ENCODE results near the gene PWWP2A. TPM values are rescaled to one million over a fixed set of nuclear protein-coding genes. Genes with fewer than 3 reads are reported as not detected.
A peak's percentile ranks its signal among the peaks of the same experiment; 100 is the strongest.

The PWWP2A gene
- polyA plus RNA-seq (2011; rRNA removed), result 14.8 and 15.1 TPM in 2 replicates
- polyA minus RNA-seq (2011; rRNA and poly(A)+ RNA removed), result 12.3 and 14.6 TPM in 2 replicates

GRCh38 chr5:160119142-160119904, at the start of gene PWWP2A:
Gene PWWP2A (minus strand): TSS chr5:160119450. CDS start chr5:160119388, 62 bp downstream.
- Histone ChIP-seq H3K27ac (ENCODE audit: low read depth, low read length) (peak within 1 kb of the TSS; percentile 57), H3K27me3 (ENCODE audit: control insufficient read depth, insufficient read depth, low read length) (no peaks in the 10 kb centered on the region), H3K9me3 (ENCODE audit: control insufficient read depth, insufficient read depth, low read length) (no peaks in the 10 kb centered on the region), H3K4me3 (ENCODE audit: low read depth, low read length) (peak within 1 kb of the TSS; percentile 92)
- DNase-seq (ENCODE audit: low read depth, low spot score), result peak; percentile 100
- POLR2A ChIA-PET, result interaction anchor here (0.6 to 1.4 kb wide), 9 partner anchors 13 to 300 kb away, joined by 3 to 11 read pairs (median 3); no protein-coding TSS in a partner anchor
- no peak for TF ChIP-seq CTCF (IDR thresholded peaks at IDR 0.05; ENCODE audit: low read depth, low read length)
- CTCF ChIA-PET, result interaction anchor here (0.6 to 1.3 kb wide), 5 partner anchors 8 to 99 kb away, joined by 3 to 4 read pairs (median 4); no protein-coding TSS in a partner anchor

GRCh38 chr5:160167624-160168165, 48.4 kb upstream of the PWWP2A start:
- no peak for TF ChIP-seq CTCF (IDR thresholded peaks at IDR 0.05; ENCODE audit: low read depth, low read length)
- POLR2A ChIA-PET, result no interaction called here
- CTCF ChIA-PET, result interaction anchor here (1.0 kb wide), 1 partner anchor 31 kb away, joined by 3 read pairs; no protein-coding TSS in a partner anchor
- no peak overlapping the region for H3K27ac ChIP-seq (ENCODE audit: low read depth, low read length)
- no peak for DNase-seq (ENCODE audit: low read depth, low spot score)
- H3K9me3 ChIP-seq (ENCODE audit: control insufficient read depth, insufficient read depth, low read length), result no peaks in the 10 kb centered on the region
- H3K4me3 ChIP-seq (ENCODE audit: low read depth, low read length), result no peak overlapping the region
- H3K27me3 ChIP-seq (ENCODE audit: control insufficient read depth, insufficient read depth, low read length), result no peaks in the 10 kb centered on the region

- TF ChIP-seq CTCF (IDR thresholded peaks at IDR 0.05; ENCODE audit: low read depth, low read length), result no peak
- CTCF ChIA-PET, result no interaction called here
- Histone ChIP-seq H3K27me3 (ENCODE audit: control insufficient read depth, insufficient read depth, low read length) (no peaks in the 10 kb centered on the region), H3K27ac (ENCODE audit: low read depth, low read length) (peak overlapping the region; percentile 73), H3K4me3 (ENCODE audit: low read depth, low read length) (no peak overlapping the region), H3K9me3 (ENCODE audit: control insufficient read depth, insufficient read depth, low read length) (no peaks in the 10 kb centered on the region)
- POLR2A ChIA-PET, result no interaction called here
- DNase-seq (ENCODE audit: low read depth, low spot score), result no peak
These were observed 47.8 kb upstream of the PWWP2A start for GRCh38 chr5:160166973-160167623.

GRCh38 chr5:160166069-160166972, 47.1 kb upstream of the PWWP2A start:
- no peak overlapping the region for H3K4me3 ChIP-seq (ENCODE audit: low read depth, low read length)
- no peak for TF ChIP-seq CTCF (IDR thresholded peaks at IDR 0.05; ENCODE audit: low read depth, low read length)
- ChIA-PET POLR2A (interaction anchor here (0.7 to 1.9 kb wide), 10 partner anchors 17 to 234 kb away, joined by 3 to 11 read pairs (median 5); partner anchors contain the start of genes FAM200C and PWWP2A), CTCF (interaction anchor here (1.6 kb wide), 1 partner anchor 144 kb away, joined by 10 read pairs; no protein-coding TSS in a partner anchor)
- H3K9me3 ChIP-seq (ENCODE audit: control insufficient read depth, insufficient read depth, low read length), result no peaks in the 10 kb centered on the region
- DNase-seq (ENCODE audit: low read depth, low spot score), result no peak
- H3K27ac ChIP-seq (ENCODE audit: low read depth, low read length), result peak overlapping the region; percentile 99
- no peaks in the 10 kb centered on the region for H3K27me3 ChIP-seq (ENCODE audit: control insufficient read depth, insufficient read depth, low read length)

All from AG04450 (cell line).